ENCODE data around the gene CRB3. TPM values are rescaled to one million over a fixed set of nuclear protein-coding genes. Genes with fewer than 3 reads are reported as not detected.
"Not testable (repeated sequence)": the region's sequence is repeated elsewhere in the genome, so short reads cannot be mapped to it uniquely, and the experiment has no call there.

CRB3 gene, protein sequence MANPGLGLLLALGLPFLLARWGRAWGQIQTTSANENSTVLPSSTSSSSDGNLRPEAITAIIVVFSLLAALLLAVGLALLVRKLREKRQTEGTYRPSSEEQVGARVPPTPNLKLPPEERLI
- total RNA-seq, result not detected in 2 replicates

GRCh38 chr19:6464070-6464873, at the start of gene CRB3:
Gene CRB3, plus strand, starts transcription at chr19:6464271. Its CDS starts 431 bp downstream, at chr19:6464702.
- DNase-seq (ENCODE audit: low read depth in 2 of 2), result no peak

- DNase-seq (ENCODE audit: low read depth in 2 of 2), result no peak
These were observed 49.1 kb upstream of the CRB3 start for GRCh38 chr19:6414793-6415590.

GRCh38 chr19:6415591-6416190, 48.4 kb upstream of the CRB3 start:
- no peak for DNase-seq (ENCODE audit: low read depth in 2 of 2)

DNA sequence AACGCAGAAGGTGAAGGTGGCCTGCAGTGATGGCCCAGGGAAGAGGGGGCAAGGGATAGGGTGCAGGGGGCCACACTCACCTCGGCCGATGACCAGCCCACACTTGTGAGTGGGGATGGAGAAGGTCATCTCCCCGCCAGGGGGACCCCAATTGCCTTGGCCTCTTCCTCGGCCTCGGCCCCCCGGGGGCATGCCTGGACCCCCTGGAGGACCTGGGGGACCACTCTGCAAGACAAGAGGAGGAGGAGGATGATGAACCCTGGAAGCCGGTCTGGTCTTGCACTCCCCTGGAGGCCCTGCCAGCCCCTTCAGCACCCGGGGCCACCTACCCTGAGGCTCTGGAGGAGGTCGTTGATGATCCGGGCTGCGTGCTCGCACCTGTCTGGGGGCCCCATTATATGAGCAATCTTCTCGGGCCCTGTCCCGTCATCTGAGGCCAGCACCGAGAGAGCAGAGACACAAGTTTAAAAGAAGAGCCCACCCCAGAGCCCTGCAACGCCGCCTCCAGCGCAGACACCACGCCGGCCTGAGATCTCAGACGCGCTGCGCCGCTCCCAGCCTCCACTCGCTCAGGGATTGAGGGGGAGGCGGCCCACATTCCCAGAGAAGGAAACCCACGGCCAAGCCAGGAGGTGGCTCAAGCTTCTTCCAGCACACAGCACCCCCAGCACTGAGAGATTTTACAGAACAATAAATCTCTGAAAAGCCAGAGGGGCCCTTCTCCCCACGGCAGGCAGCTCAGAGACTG, 47.2 kb upstream of the CRB3 start:
- DNase-seq (ENCODE audit: low read depth in 2 of 2), result no peak

GRCh38 chr19:6417713-6418561, 46.1 kb upstream of the CRB3 start:
- DNase-seq (ENCODE audit: low read depth in 2 of 2), result peak in 1 of 2 donors; percentile 37

DNA sequence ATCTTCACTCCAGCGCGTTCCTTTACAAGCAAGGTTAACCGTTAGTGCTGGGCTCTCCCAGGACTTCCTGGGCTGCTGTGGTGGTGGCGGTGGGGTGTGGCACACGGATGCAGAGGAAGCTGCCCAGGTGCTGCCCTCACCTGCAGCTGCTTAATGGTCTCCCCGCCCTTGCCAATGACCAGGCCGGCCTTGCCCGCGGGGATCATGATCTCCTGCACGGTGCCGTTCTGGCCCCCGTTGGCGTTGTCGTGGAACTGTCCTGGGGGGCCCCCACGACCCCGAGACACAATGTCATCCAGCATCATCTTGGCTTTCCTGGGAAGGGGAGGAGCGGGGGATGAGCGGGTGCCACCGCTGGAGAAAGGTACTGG, 45.5 kb upstream of the CRB3 start:
- DNase-seq (ENCODE audit: low read depth in 2 of 2), result no peak

DNA sequence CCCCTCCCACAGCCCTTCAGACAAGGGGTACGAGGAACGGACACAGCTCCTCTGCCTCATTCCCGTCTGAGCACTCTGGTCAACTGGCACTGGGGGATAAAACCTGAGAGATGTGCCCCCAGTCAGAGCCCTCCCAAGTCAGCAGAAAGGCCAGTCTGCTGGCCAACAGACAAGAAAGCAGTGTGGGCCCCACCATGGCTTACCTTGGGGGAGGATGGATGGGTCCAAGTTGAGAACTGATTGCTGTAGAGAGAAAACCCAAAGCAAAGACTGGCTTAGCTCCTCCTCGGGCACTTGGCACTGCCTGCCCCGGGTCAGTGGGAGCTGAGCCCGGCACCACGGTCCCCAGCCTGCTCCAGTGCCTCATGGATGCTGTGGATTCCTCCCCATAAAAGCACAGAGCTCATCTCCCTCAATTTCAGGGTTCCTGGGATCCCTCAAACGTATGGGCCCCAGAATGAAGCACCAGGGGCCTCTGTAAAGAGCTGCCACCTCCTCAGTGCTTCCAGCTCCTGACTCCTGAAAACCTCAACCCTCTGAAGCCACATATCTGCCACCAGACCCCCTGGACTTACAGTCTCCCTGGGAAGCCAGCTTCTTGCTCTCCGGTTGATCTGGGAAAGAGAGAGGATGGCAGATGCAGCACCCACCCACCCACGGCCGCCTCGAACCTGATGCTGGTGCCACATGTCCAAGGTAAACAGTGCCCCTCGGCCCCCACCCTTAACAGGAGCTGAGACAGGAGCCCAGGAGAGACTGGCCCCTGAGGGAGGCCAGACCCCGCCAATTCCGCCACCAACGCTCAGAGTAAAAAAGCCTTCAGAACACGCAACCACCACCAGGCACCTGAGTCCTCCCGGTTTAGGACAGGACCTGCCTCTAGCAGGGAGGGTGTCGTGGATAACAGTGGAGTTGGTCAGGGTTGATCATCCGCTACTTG, 42.7 kb upstream of the CRB3 start:
- no peak for DNase-seq (ENCODE audit: low read depth in 2 of 2)

DNA sequence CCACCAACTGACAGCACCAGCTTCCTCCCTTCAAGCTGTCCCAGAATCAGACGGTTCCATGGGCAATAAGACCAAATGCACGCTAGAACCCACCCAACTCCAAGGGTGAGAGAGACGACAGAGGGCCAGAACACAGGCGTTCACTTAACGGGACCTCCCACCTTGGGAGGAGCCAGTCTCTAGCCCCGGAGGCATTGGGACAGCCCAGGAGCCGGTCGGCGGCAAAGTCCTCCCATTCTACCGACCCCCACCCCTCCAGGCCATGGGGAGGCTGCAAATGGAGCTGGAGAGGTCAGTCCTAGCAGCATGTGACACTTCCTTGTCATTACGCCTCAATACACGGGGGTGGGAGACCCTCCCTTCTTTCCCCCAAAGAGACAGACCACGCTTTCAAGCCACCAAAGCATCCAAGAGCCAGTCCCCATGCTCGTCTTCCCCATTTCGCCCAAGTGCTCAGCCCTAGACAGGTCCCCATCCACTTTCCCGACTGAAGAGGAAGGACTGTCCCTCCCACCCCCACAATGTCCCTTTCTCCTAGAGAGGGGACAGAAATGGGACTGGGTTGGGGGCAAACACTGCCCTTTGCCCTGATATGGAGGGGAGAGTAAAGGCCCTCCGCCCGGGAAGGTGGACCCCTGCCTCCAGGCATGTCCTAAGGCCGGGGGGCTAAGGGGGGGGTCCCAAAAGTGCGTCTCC, 40.4 kb upstream of the CRB3 start:
- DNase-seq (ENCODE audit: low read depth in 2 of 2), result peak in 1 of 2 donors; percentile 64

DNA sequence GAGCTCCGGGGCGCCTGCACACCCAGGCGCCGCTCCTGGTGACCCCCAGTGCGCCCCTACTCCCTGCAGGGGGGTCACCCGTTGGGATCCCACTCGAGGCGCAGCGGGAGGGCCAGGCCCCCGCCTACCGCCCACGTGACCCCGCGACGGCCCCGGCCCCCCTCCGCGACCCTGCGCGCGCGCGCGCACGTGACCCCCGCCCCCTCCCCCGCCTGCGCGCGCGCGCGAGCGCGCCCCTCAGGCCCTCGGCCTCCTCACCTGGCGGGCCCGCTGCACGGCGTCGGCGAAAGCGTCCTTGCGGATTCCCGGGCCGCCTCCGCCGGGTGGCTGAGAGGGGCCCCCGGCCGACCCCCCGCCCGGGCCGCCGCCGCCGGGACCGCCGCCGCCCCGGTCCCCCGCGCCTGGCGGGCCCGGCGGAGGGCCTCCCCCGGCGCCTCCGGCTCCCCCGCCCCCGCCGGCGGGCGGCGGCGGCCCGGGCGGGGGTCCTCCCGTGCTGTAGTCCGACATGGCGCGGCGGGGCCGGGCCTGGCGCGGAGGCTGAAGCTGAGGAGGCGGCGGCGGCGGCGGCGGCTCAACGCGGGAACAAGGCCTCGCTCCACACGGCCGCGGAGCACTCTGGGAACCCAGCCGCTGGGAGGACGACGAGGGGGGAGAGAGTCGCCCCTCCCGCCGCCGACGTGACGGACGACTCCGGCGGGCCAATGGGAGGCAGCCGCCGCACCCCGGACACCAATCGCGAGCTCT, 39.7 kb upstream of the CRB3 start, which contains the start of gene KHSRP:
KHSRP (minus strand) TSS at position 617 of the 744 bp plus-strand sequence; CDS start at position 507, 110 bp downstream.
- DNase-seq (ENCODE audit: low read depth in 2 of 2), result peak in 1 of 2 donors; percentile 23

- peak; percentile 100 for DNase-seq (ENCODE audit: low read depth in 2 of 2)
These were observed 38.9 kb upstream of the CRB3 start for GRCh38 chr19:6424939-6425731.

GRCh38 chr19:6425732-6426620, 38.1 kb upstream of the CRB3 start:
- DNase-seq (ENCODE audit: low read depth in 2 of 2), result no peak

DNA sequence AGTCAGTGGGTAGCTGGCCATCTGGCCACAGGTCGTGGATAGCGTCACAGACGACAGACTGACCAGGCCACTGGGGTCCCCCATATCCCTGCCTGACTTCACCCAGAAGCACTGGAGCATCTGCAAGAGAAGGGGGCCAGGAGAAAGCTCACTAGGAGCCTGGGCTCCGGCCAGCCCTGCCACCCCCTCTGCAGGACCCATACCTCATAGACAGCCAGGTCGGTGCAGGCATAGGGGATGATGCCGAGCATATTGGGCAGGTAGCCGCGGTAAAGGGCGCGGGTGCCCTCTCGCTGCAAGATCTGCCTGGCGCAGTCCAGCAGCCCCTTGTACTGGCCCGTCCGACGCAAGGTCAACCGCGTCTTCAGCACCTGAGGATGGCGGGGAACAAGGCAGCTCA, 36.9 kb upstream of the CRB3 start:
- no peak for DNase-seq (ENCODE audit: low read depth in 2 of 2)

DNA sequence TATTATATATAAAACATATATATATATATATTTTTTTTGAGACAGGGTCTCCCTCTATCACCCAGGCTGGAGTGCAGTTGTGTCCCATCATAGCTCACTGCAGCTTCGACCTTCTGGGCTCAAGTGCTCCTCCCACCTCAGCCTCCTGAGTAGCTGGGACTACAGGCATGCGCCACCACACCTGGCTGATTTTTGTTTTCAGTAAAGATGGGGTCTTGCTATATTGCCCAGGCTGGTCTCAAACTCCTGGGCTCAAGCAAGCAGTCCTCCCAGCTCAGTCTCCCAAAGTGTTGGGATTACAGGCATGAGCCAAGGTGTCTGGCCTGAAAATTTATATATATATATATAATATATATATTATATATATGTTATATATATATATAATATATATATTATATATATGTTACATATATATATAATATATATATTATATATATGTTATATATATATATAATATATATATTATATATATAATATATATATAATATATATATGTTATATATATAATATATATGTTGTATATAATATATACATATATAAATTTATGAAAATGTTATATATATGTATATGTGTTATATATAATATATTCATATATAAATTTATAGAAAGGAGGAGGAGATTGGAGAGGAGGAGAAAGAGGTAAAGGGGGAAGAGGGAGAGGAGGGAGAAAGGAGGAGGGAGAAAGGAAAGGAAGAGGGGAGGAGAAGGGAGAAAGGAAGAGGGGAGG, 35.2 kb upstream of the CRB3 start:
- DNase-seq (ENCODE audit: low read depth in 2 of 2), result not testable (repeated sequence)

DNA sequence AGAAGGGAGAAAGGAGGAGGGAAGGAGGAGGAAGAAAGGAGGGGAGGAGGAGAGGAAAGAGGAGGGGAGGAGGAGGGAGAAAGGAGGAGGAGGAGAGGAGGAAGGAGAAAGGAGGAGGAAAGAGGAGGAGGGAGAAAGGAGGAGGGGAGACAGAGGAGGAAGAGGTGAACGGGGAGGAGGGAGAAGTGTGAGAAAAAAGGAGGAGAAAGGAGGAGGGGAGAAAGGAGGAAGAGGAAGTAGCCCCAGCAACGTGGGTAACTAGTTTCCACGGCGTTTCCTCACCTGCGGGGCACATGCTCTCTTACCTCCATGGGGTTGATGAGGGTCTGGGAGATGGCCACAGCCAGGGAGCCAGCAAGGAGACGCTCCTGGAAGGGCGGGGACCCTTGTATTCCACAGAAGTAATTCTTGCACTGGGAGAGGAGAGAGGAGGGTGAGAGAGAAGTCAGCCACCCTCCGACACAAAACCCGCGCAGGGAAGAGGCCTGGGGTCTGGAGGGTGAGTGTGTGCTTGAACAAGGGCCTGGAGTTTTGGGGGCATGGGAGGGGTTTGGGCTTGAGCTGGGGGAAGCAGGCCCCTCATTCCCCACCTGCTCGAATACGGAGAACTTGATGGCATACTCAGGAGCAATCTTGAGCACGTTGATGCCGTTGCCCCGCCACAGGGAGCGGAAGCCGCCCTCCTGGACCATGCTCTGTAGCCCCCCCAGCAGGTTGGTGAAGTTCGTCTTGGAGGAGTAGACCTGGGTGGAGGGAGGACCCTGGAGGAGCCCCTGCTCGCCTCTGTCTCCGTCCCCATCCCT, 34.5 kb upstream of the CRB3 start:
- no peak for DNase-seq (ENCODE audit: low read depth in 2 of 2)

Data from dermis microvascular lymphatic vessel endothelial cell (primary cell).